Psoas muscle (tissue), 8 donors: ENCODE results near the gene MTSS2. TPM values are rescaled to one million over a fixed set of nuclear protein-coding genes. Genes with fewer than 3 reads are reported as not detected.
A peak's percentile ranks its signal among the peaks of the same experiment; 100 is the strongest.

Experiments
- ATAC-seq, 4 donors: fragments of 200-7000 bp; cut with Tn5 transposase; one replicate each; pipeline ENCODE4 v1.9.1; 2020; ENCODE audit warnings: moderate library complexity in 3 of 4, mild to moderate bottlenecking in 2 of 4
- DNase-seq, 2 donors: peaks; one replicate each; pipeline ENCODE4 v3.0.0-alpha.2; 2020
- H3K27ac ChIP-seq: fragments of 200-600 bp; one replicate; pipeline ENCODE4 v1.8.0; 2022
- H3K27me3 ChIP-seq, 3 donors: fragments of 200-600 bp in 1 of 3; one replicate each; pipeline versions ENCODE4 v1.6.1 to v1.8.0; 2013 to 2022; ENCODE audit warnings: low read length in 2 of 3, mild to moderate bottlenecking in 2 of 3, moderate library complexity in 1 of 3; ENCODE audit not compliant: insufficient read depth in 3 of 3
- H3K36me3 ChIP-seq, 2 donors: fragments of 200-600 bp in 1 of 2; one replicate each; pipeline versions ENCODE4 v1.6.1 to v1.8.0; 2013 to 2022; ENCODE audit warnings: low read depth in 1 of 2, mild to moderate bottlenecking in 1 of 2, moderate library complexity in 1 of 2; ENCODE audit not compliant: insufficient read depth in 1 of 2
- H3K4me1 ChIP-seq: fragments of 200-600 bp; one replicate; pipeline ENCODE4 v1.8.0; 2022
- H3K4me3 ChIP-seq: fragments of 200-600 bp; one replicate; pipeline ENCODE4 v1.8.0; 2022; ENCODE audit warnings: mild to moderate bottlenecking
- H3K9me3 ChIP-seq: fragments of 200-600 bp; one replicate; pipeline ENCODE4 v1.8.0; 2022
- CTCF ChIP-seq: fragments of 200-600 bp; IDR thresholded peaks from one replicate; pipeline ENCODE4 v1.8.0; 2022; ENCODE audit warnings: antibody characterized with exemption
- WGBS, 3 donors: extraction: QIAGEN DNeasy Blood & Tissue Kit; methylation state at CpG; one replicate each; pipeline versions ENCODE4 v1.1.6 to v1.1.7; 2013; 5-methylcytosine and 5-hydroxymethylcytosine counted together
- intact Hi-C, 2 donors: fragments of 100-400 bp; cut with DNase I; formaldehyde crosslinking; loops; one replicate each; pipeline versions ENCODE4 v1.11.0 to v1.14.2; 2022
- polyA plus RNA-seq, 3 donors: library from polyadenylated mRNA; stranded (reverse); fragments of 200-250 nt; gene quantifications; one replicate each; pipeline ENCODE4 v1.2.3, GENCODE V29; 2013
- total RNA-seq, 4 donors: library from RNA; stranded (reverse); fragmentation: NEBNext Ultra II Directional in 2 of 4; extraction: Animal tissue kit (Norgen Biotek cat#: 25700) in 2 of 4; gene quantifications; one replicate each; pipeline versions ENCODE4 v1.2.1 to v1.2.4, GENCODE V29; 2021 to 2023
- donor health status: healthy with polysubstance abuse.
- donor health status: DM: no; HTN: no; CAD: no; lungs with moderate emphysema.
- donor health status: Bipolar disorder and iron deficiency.
- donor health status: healthy.
- donor health status: DM: yes; HTN: yes; CAD: no.
- donor health status: DM: no; HTN: no; CAD: no.
- donor health status: DM: no; HTN: no; CAD: no.
- donor health status: DM: yes; HTN: yes; CAD: no.

The MTSS2 gene
- total and polyA plus RNA-seq, 7 donors: 50.0 to 166 (median 107) TPM

GRCh38 chr16:70680495-70681381, 5.1 kb downstream of the MTSS2 start:
- H3K4me3 ChIP-seq: no peak overlapping the region
- H3K36me3 ChIP-seq: peaks cover 4 to 63% of the 10 kb centered on the region in 2 donors

GRCh38 chr16:70679671-70680494, 6.0 kb downstream of the MTSS2 start:
- intact Hi-C loops: loop anchor here (2.0 to 5.0 kb wide), 3 partner anchors 59 to 92 kb away; no protein-coding TSS in a partner anchor
- Histone ChIP-seq H3K27ac (peak overlapping the region; percentile 61), H3K36me3 (peaks cover 4 to 71% of the 10 kb centered on the region in 2 donors), H3K9me3 (no peaks in the 10 kb centered on the region), H3K4me3 (no peak overlapping the region), H3K27me3 (no peaks in the 10 kb centered on the region), H3K4me1 (peaks cover 38% of the 10 kb centered on the region)
- peak; percentile 47 to 72 for DNase-seq
- peak; percentile 57 to 68 (median 60) for ATAC-seq
- TF ChIP-seq CTCF: peak; percentile 58
- 68 to 83% (median 73%) methylated on average over 47 to 80 of the region's 80 CpGs for WGBS, 3 donors

More at GRCh38 chr16:70680495-70681381, 5.1 kb downstream of the MTSS2 start:
- Histone ChIP-seq H3K4me1 (peaks cover 38% of the 10 kb centered on the region), H3K27me3 (no peaks in the 10 kb centered on the region), H3K27ac (peak overlapping the region; percentile 61), H3K9me3 (no peaks in the 10 kb centered on the region)
- ATAC-seq (no peak), DNase-seq (peak; percentile 28 to 60)
- intact Hi-C loops: loop anchor here (2.0 to 5.0 kb wide), 3 partner anchors 58 to 92 kb away; no protein-coding TSS in a partner anchor
- no peak for TF ChIP-seq CTCF
- 58 to 67% (median 67%) methylated on average over 17 to 18 of the region's 18 CpGs for WGBS, 3 donors

- DNase-seq (peak; percentile 16 to 46), ATAC-seq (no peak)
- intact Hi-C loops: no loop called here
- Histone ChIP-seq H3K9me3 (no peaks in the 10 kb centered on the region), H3K4me1 (peaks cover 31% of the 10 kb centered on the region), H3K27me3 (no peaks in the 10 kb centered on the region), H3K36me3 (peaks cover 8 to 79% of the 10 kb centered on the region in 2 donors), H3K4me3 (no peak overlapping the region), H3K27ac (no peak overlapping the region)
- WGBS, 3 donors: 86 to 88% (median 86%) methylated on average over 29 to 31 of the region's 31 CpGs
- TF ChIP-seq CTCF: no peak
Measured at GRCh38 chr16:70678898-70679670, 6.8 kb downstream of the MTSS2 start.

- Histone ChIP-seq H3K27ac (no peak overlapping the region), H3K4me1 (peaks cover 23% of the 10 kb centered on the region), H3K9me3 (no peaks in the 10 kb centered on the region), H3K27me3 (no peaks in the 10 kb centered on the region), H3K36me3 (peaks cover 8 to 83% of the 10 kb centered on the region in 2 donors), H3K4me3 (no peak overlapping the region)
- TF ChIP-seq CTCF: no peak
- peak; percentile 20 to 49 for DNase-seq
- ATAC-seq: no peak
- intact Hi-C loops: no loop called here
- 90 to 91% (median 91%) methylated on average over 22 of the region's 22 CpGs for WGBS, 3 donors
Measured at GRCh38 chr16:70678121-70678897, 7.5 kb downstream of the MTSS2 start.
